H9 (cell line): Measurements from ENCODE around the gene FABP3. TPM values are rescaled to one million over a fixed set of nuclear protein-coding genes. Genes with fewer than 3 reads are reported as not detected.

Experiments used
- DNase-seq: peaks from one replicate; pipeline ENCODE4 v3.0.0-alpha.2; 2017
- H2AFZ ChIP-seq: one replicate; pipeline ENCODE4 v1.6.1; 2013; ENCODE audit warnings: mild to moderate bottlenecking, low read length, control low read depth, moderate library complexity
- H2AK5ac ChIP-seq: 2 replicates; pipeline ENCODE4 v1.6.1; 2013; ENCODE audit warnings: low read length, control low read depth, mixed read lengths; ENCODE audit not compliant: insufficient read length
- H2BK120ac ChIP-seq: one replicate; pipeline ENCODE4 v1.6.1; 2013; ENCODE audit warnings: low read depth, mild to moderate bottlenecking, low read length, control low read depth, inconsistent platforms; ENCODE audit not compliant: poor library complexity, severe bottlenecking
- H2BK12ac ChIP-seq: 2 replicates; pipeline ENCODE4 v1.6.1; 2013; ENCODE audit warnings: low read length, control low read depth, mixed read lengths, low read depth; ENCODE audit not compliant: insufficient read length
- H2BK15ac ChIP-seq: 2 replicates; pipeline ENCODE4 v1.6.1; 2013; ENCODE audit warnings: low read depth, low read length, control low read depth
- H2BK20ac ChIP-seq: one replicate; pipeline ENCODE4 v1.6.1; 2013; ENCODE audit warnings: low read depth, mild to moderate bottlenecking, low read length, control low read depth, inconsistent platforms; ENCODE audit not compliant: poor library complexity, severe bottlenecking
- H2BK5ac ChIP-seq: 2 replicates; pipeline ENCODE4 v1.6.1; 2013; ENCODE audit warnings: low read length, control low read depth, mixed read lengths; ENCODE audit not compliant: insufficient read length
- H3K14ac ChIP-seq: 2 replicates; pipeline ENCODE4 v1.6.1; 2013; ENCODE audit warnings: low read length, control low read depth; ENCODE audit not compliant: insufficient read depth
- H3K18ac ChIP-seq: 2 replicates; pipeline ENCODE4 v1.6.1; 2013; ENCODE audit warnings: low read depth, mild to moderate bottlenecking, mixed read lengths, low read length, control low read depth; ENCODE audit not compliant: insufficient read length
- H3K23ac ChIP-seq: 2 replicates; pipeline ENCODE4 v1.6.1; 2013; ENCODE audit warnings: low read length, control low read depth, mixed read lengths, low read depth; ENCODE audit not compliant: insufficient read length
- H3K23me2 ChIP-seq: 2 replicates; pipeline ENCODE4 v1.6.1; 2013; ENCODE audit warnings: low read depth, mild to moderate bottlenecking, mixed read lengths, low read length, control low read depth; ENCODE audit not compliant: insufficient read length, poor library complexity, severe bottlenecking
- H3K27ac ChIP-seq: 2 replicates; pipeline ENCODE4 v1.5.1; 2013; ENCODE audit warnings: low read length, control low read depth, mixed read lengths, low read depth; ENCODE audit not compliant: insufficient read length
- H3K27me3 ChIP-seq: 2 replicates; pipeline ENCODE4 v1.6.1; 2013; ENCODE audit warnings: low read length, control low read depth, inconsistent platforms; ENCODE audit not compliant: insufficient read depth
- H3K4ac ChIP-seq: 2 replicates; pipeline ENCODE4 v1.6.1; 2013; ENCODE audit warnings: low read depth, mild to moderate bottlenecking, control low read depth, inconsistent platforms, low read length, moderate library complexity
- H3K4me1 ChIP-seq: 2 replicates; pipeline ENCODE4 v1.6.1; 2013; ENCODE audit warnings: low read length, control low read depth, inconsistent platforms; ENCODE audit not compliant: insufficient read depth
- H3K4me2 ChIP-seq: 2 replicates; pipeline ENCODE4 v1.6.1; 2013; ENCODE audit warnings: low read length, control low read depth, mixed read lengths; ENCODE audit not compliant: insufficient read length, insufficient read depth
- H3K56ac ChIP-seq: 2 replicates; pipeline ENCODE4 v1.6.1; 2013; ENCODE audit warnings: low read depth, mild to moderate bottlenecking, mixed read lengths, low read length, control low read depth; ENCODE audit not compliant: insufficient read length
- H3K79me1 ChIP-seq: 2 replicates; pipeline ENCODE4 v1.6.1; 2013; ENCODE audit warnings: low read depth, mild to moderate bottlenecking, moderate library complexity, low read length, control low read depth, inconsistent platforms; ENCODE audit not compliant: insufficient read depth, poor library complexity, severe bottlenecking
- H3K79me2 ChIP-seq: 2 replicates; pipeline ENCODE4 v1.6.1; 2013; ENCODE audit warnings: low read length, control low read depth, inconsistent platforms; ENCODE audit not compliant: insufficient read depth
- H3K9ac ChIP-seq: 2 replicates; pipeline ENCODE4 v1.6.1; 2013; ENCODE audit warnings: low read length, control low read depth, mixed read lengths; ENCODE audit not compliant: insufficient read length; ENCODE audit errors: extremely low read depth
- H3K9me3 ChIP-seq: one replicate; pipeline ENCODE4 v1.6.1; 2013; ENCODE audit warnings: low read depth, low read length, inconsistent platforms; ENCODE audit not compliant: control insufficient read depth
- H3T11ph ChIP-seq: one replicate; pipeline ENCODE4 v1.6.1; 2013; ENCODE audit warnings: mild to moderate bottlenecking, low read length, control low read depth, inconsistent platforms
- H4K20me1 ChIP-seq: one replicate; pipeline ENCODE4 v1.6.1; 2013; ENCODE audit not compliant: control insufficient read depth, insufficient read length, insufficient read depth
- H4K5ac ChIP-seq: 2 replicates; pipeline ENCODE4 v1.6.1; 2013; ENCODE audit warnings: low read depth, mild to moderate bottlenecking, mixed read lengths, low read length, control low read depth; ENCODE audit not compliant: insufficient read length
- H4K8ac ChIP-seq: replicated peaks from 2 replicates; pipeline ENCODE4 v1.6.1; 2013; ENCODE audit warnings: low read length, control low read depth, mixed read lengths, low read depth; ENCODE audit not compliant: insufficient read length
- H4K91ac ChIP-seq: 2 replicates; pipeline ENCODE4 v1.6.1; 2013; ENCODE audit warnings: low read depth, mild to moderate bottlenecking, moderate library complexity, mixed read lengths, low read length, control low read depth; ENCODE audit not compliant: insufficient read length
- H3K27ac Mint-ChIP-seq, 3 experiments: 2 replicates in 2 of 3; 3 replicates in 1 of 3; pipeline ENCODE4 v1.8.0; 2020 to 2021; ENCODE audit warnings: mixed read lengths in 3 of 3, mild to moderate bottlenecking in 1 of 3, moderate library complexity in 1 of 3
- H3K27me3 Mint-ChIP-seq: 2 replicates; pipeline ENCODE4 v1.8.0; 2021; ENCODE audit warnings: low read depth, mild to moderate bottlenecking, moderate library complexity, mixed read lengths
- H3K36me3 Mint-ChIP-seq, 3 experiments: 2 replicates in 2 of 3; 3 replicates in 1 of 3; pipeline ENCODE4 v1.8.0; 2020 to 2021; ENCODE audit warnings: low read depth in 3 of 3, mixed read lengths in 3 of 3; ENCODE audit not compliant: insufficient read depth in 1 of 3
- H3K4me1 Mint-ChIP-seq, 2 experiments: 2 replicates each; pipeline ENCODE4 v1.8.0; 2020; ENCODE audit warnings: mixed read lengths in 2 of 2
- H3K4me3 Mint-ChIP-seq, 2 experiments: 2 replicates in 1 of 2; 3 replicates in 1 of 2; pipeline ENCODE4 v1.8.0; 2020 to 2021; ENCODE audit warnings: mild to moderate bottlenecking in 2 of 2, mixed read lengths in 2 of 2, moderate library complexity in 1 of 2
- H3K9me3 Mint-ChIP-seq, 2 experiments: 2 replicates in 1 of 2; 3 replicates in 1 of 2; pipeline ENCODE4 v1.8.0; 2020; ENCODE audit warnings: mild to moderate bottlenecking in 2 of 2, mixed read lengths in 2 of 2, moderate library complexity in 1 of 2
- CTCF ChIP-seq: fragments of 200-600 bp; sonication (generic); conservative IDR thresholded peaks from 3 replicates; pipeline ENCODE4 v1.8.0; 2021; ENCODE audit warnings: antibody characterized with exemption, mild to moderate bottlenecking
- WGBS: extraction: QIAGEN DNeasy Blood & Tissue Kit; methylation state at CpG from one replicate; pipeline ENCODE4 v1.1.7; 2013; ENCODE audit warnings: missing lambda C conversion rate, low lambda C conversion rate, mixed read lengths; ENCODE audit not compliant: insufficient read length; ENCODE audit errors: extremely low coverage; 5-methylcytosine and 5-hydroxymethylcytosine counted together
- total RNA-seq: library from RNA; stranded (reverse); gene quantifications from 2 replicates; pipeline ENCODE4 v1.2.1, GENCODE V29; 2021

The FABP3 gene
- total RNA-seq, 1 experiment from 2014 or later = 9.0 TPM

- TF ChIP-seq CTCF = no peak
- DNase-seq = no peak
- H3K27ac Mint-ChIP-seq = peak overlapping the region in 2 of 3 experiments; percentile 13 to 90; a peak in 3 of 7 replicates
- no peak overlapping the region for H3T11ph ChIP-seq
- H3K27me3 ChIP-seq = no peaks in the 10 kb centered on the region
- no peak overlapping the region for H2BK20ac ChIP-seq
- H4K8ac ChIP-seq = no peak overlapping the region
- no peaks in the 10 kb centered on the region for H3K79me1 ChIP-seq
- no peak overlapping the region for H2BK120ac ChIP-seq
- H3K4me1 ChIP-seq = no peaks in the 10 kb centered on the region
- H3K4me1 Mint-ChIP-seq = peaks cover 6 to 9% of the 10 kb centered on the region in 2 experiments
- WGBS = no CpG with 5 or more reads among the region's 18 CpGs
- peaks cover 17% of the 10 kb centered on the region for H3K27me3 Mint-ChIP-seq
- H2AK5ac ChIP-seq = no peak overlapping the region
- H4K20me1 ChIP-seq = no peaks in the 10 kb centered on the region
- H3K4ac ChIP-seq = no peak overlapping the region
- no peak overlapping the region for H3K18ac ChIP-seq
- no peak overlapping the region for H3K27ac ChIP-seq
- no peaks in the 10 kb centered on the region for H3K23me2 ChIP-seq
- H3K9me3 Mint-ChIP-seq = no peaks in the 10 kb centered on the region
- no peak overlapping the region for H2BK12ac ChIP-seq
- H3K79me2 ChIP-seq = no peaks in the 10 kb centered on the region
- no peaks in the 10 kb centered on the region for H3K36me3 Mint-ChIP-seq
- H3K4me3 Mint-ChIP-seq = no peak overlapping the region
- no peak overlapping the region for H3K23ac ChIP-seq
- H3K9ac ChIP-seq = no peak overlapping the region
- no peak overlapping the region for H3K4me2 ChIP-seq
- no peak overlapping the region for H4K91ac ChIP-seq
- no peak overlapping the region for H2BK5ac ChIP-seq
- no peak overlapping the region for H3K56ac ChIP-seq
- no peaks in the 10 kb centered on the region for H3K9me3 ChIP-seq
- no peak overlapping the region for H3K14ac ChIP-seq
- no peak overlapping the region for H2AFZ ChIP-seq
- no peak overlapping the region for H4K5ac ChIP-seq
- no peak overlapping the region for H2BK15ac ChIP-seq
Measured at GRCh38 chr1:31407029-31407626, 34.3 kb upstream of the FABP3 start.
